ENCODE data around the gene TRPC1. TPM values are rescaled to one million over a fixed set of nuclear protein-coding genes. Genes with fewer than 3 reads are reported as not detected.

The TRPC1 gene
- total RNA-seq, 1 donor: 19.9 TPM

DNA sequence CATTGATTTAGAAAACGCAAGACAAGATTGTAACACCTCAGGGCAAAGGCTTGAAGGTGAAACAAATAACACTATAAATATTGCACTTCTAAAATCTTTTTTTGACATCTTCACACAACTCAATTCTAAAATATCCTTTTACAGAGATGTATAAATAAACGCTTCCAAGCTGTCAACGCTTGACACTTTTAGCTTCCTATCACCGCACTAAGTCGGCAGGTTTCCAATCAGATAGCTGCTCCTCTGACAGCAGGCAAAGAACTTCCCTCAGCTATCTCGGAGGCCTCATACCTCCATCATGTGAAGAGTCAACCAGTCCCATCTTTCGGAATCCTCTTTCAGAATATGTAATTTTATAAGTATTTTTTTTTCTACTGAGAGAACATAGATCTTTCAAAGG, 94.1 kb downstream of the TRPC1 start:
- H2AFZ ChIP-seq (ENCODE audit: low read length): no peak overlapping the region
- no peak overlapping the region for H3K27ac ChIP-seq (ENCODE audit: low read depth, low read length)
- no peaks in the 10 kb centered on the region for H3K79me2 ChIP-seq (ENCODE audit: insufficient read depth, low read length)
- DNase-seq (ENCODE audit: insufficient read length, low spot score, missing footprints): no peak
- H3K27me3 ChIP-seq (ENCODE audit: insufficient read depth, low read length): no peaks in the 10 kb centered on the region
- no peak overlapping the region for H3K4me2 ChIP-seq (ENCODE audit: insufficient read depth, low read length)
- H4K20me1 ChIP-seq (ENCODE audit: insufficient read depth, low read length): no peaks in the 10 kb centered on the region
- no peaks in the 10 kb centered on the region for H3K9me3 ChIP-seq (ENCODE audit: low read depth, low read length)
- H3K36me3 ChIP-seq (ENCODE audit: insufficient read depth, low read length): no peaks in the 10 kb centered on the region
- no peak overlapping the region for H3K4me3 ChIP-seq (ENCODE audit: insufficient read depth, low read length)
- TF ChIP-seq, protein P1, sequence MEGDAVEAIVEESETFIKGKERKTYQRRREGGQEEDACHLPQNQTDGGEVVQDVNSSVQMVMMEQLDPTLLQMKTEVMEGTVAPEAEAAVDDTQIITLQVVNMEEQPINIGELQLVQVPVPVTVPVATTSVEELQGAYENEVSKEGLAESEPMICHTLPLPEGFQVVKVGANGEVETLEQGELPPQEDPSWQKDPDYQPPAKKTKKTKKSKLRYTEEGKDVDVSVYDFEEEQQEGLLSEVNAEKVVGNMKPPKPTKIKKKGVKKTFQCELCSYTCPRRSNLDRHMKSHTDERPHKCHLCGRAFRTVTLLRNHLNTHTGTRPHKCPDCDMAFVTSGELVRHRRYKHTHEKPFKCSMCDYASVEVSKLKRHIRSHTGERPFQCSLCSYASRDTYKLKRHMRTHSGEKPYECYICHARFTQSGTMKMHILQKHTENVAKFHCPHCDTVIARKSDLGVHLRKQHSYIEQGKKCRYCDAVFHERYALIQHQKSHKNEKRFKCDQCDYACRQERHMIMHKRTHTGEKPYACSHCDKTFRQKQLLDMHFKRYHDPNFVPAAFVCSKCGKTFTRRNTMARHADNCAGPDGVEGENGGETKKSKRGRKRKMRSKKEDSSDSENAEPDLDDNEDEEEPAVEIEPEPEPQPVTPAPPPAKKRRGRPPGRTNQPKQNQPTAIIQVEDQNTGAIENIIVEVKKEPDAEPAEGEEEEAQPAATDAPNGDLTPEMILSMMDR (IDR thresholded peaks at IDR 0.05; ENCODE audit: extremely low read depth, low read depth, low read length): no peak
- H3K4me1 ChIP-seq (ENCODE audit: insufficient read depth, low read length): no peaks in the 10 kb centered on the region

DNA sequence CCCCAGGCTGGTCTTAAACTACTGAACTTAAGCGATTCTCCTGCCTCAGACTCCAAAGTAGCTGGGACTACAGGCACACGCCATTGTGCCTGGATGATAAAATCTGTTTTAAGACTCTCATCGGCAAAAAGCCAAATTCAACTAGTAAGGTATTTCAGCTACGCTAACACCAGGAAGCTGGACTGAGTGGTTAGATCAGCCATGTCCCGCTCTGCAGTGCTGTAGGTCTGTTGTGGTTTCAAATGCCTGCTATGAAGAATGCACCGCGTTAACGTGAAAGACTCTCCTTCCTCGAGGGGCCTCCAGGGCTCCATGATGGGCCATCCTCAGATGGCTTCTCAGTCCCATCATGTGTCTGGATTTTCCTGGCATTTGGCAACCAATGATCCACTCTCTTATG, 94.8 kb downstream of the TRPC1 start:
- no peak overlapping the region for H3K4me2 ChIP-seq (ENCODE audit: insufficient read depth, low read length)
- no peak overlapping the region for H3K4me3 ChIP-seq (ENCODE audit: insufficient read depth, low read length)
- no peaks in the 10 kb centered on the region for H3K79me2 ChIP-seq (ENCODE audit: insufficient read depth, low read length)
- H4K20me1 ChIP-seq (ENCODE audit: insufficient read depth, low read length): no peaks in the 10 kb centered on the region
- no peak overlapping the region for H3K27ac ChIP-seq (ENCODE audit: low read depth, low read length)
- no peaks in the 10 kb centered on the region for H3K9me3 ChIP-seq (ENCODE audit: low read depth, low read length)
- no peaks in the 10 kb centered on the region for H3K36me3 ChIP-seq (ENCODE audit: insufficient read depth, low read length)
- TF ChIP-seq, protein P1 (IDR thresholded peaks at IDR 0.05; ENCODE audit: extremely low read depth, low read depth, low read length): no peak
- no peak for DNase-seq (ENCODE audit: insufficient read length, low spot score, missing footprints)
- H3K4me1 ChIP-seq (ENCODE audit: insufficient read depth, low read length): no peaks in the 10 kb centered on the region
- H3K27me3 ChIP-seq (ENCODE audit: insufficient read depth, low read length): no peaks in the 10 kb centered on the region
- no peak overlapping the region for H2AFZ ChIP-seq (ENCODE audit: low read length)

DNA sequence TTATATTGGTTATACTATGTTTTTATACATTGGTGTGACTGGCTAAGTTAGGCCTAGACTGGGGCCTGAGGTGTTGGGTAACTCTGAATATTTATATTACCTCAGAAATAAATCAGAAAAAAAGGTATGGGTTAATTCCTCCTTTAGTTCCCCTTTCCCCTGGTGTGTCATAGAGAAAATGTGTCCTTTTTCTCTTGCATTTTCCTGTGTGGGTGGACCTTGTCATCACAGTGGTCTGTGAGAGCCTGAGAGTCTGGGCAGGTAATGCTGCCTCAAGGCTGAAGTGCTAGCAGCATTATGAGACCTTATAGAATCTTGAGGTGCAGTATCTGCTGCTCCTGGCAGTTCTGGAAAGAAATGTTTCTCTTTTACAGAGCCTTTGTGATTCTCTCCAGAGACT, 95.3 kb downstream of the TRPC1 start:
- TF ChIP-seq, protein P1 (IDR thresholded peaks at IDR 0.05; ENCODE audit: extremely low read depth, low read depth, low read length): no peak
- H3K9me3 ChIP-seq (ENCODE audit: low read depth, low read length): no peaks in the 10 kb centered on the region
- H4K20me1 ChIP-seq (ENCODE audit: insufficient read depth, low read length): no peaks in the 10 kb centered on the region
- no peaks in the 10 kb centered on the region for H3K36me3 ChIP-seq (ENCODE audit: insufficient read depth, low read length)
- H2AFZ ChIP-seq (ENCODE audit: low read length): no peak overlapping the region
- no peak overlapping the region for H3K4me2 ChIP-seq (ENCODE audit: insufficient read depth, low read length)
- DNase-seq (ENCODE audit: insufficient read length, low spot score, missing footprints): no peak
- no peak overlapping the region for H3K4me3 ChIP-seq (ENCODE audit: insufficient read depth, low read length)
- no peaks in the 10 kb centered on the region for H3K79me2 ChIP-seq (ENCODE audit: insufficient read depth, low read length)
- no peaks in the 10 kb centered on the region for H3K27me3 ChIP-seq (ENCODE audit: insufficient read depth, low read length)
- no peaks in the 10 kb centered on the region for H3K4me1 ChIP-seq (ENCODE audit: insufficient read depth, low read length)
- no peak overlapping the region for H3K27ac ChIP-seq (ENCODE audit: low read depth, low read length)

DNA sequence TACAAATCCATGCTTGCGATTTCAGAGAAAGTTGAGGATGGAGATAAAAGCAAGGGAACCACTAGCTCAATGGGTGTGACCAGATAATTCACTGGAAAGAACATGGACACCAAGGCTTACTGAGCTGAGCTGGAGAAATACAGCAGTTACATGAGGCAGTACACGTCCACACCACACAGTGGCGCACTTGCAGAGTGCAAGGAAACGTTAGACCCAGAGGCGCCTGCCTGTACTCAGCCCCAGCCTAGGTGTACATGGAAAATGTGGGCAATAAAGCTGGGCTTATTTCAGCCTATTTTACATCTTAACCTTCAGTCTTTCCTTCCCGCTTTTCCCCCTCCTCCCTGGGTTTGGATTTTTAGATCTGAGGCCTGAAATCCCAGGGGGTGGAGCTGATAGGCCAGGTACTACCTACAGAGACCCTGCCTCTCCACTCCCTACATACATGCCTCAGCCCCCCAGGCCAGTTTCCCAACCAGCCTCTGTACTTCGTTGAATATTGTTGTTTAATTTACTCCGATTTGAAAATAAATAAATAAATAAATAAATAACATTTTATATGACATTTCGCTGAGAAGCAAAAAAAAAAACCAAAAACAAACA, 105.0 kb downstream of the TRPC1 start:
- Histone ChIP-seq H3K27ac (ENCODE audit: low read depth, low read length) (no peak overlapping the region), H3K4me2 (ENCODE audit: insufficient read depth, low read length) (no peak overlapping the region), H4K20me1 (ENCODE audit: insufficient read depth, low read length) (no peaks in the 10 kb centered on the region), H3K4me1 (ENCODE audit: insufficient read depth, low read length) (no peaks in the 10 kb centered on the region), H3K4me3 (ENCODE audit: insufficient read depth, low read length) (no peak overlapping the region), H3K9me3 (ENCODE audit: low read depth, low read length) (no peaks in the 10 kb centered on the region), H2AFZ (ENCODE audit: low read length) (no peak overlapping the region), H3K27me3 (ENCODE audit: insufficient read depth, low read length) (no peaks in the 10 kb centered on the region), H3K36me3 (ENCODE audit: insufficient read depth, low read length) (no peaks in the 10 kb centered on the region), H3K79me2 (ENCODE audit: insufficient read depth, low read length) (no peaks in the 10 kb centered on the region)
- peak; percentile 84 for DNase-seq (ENCODE audit: insufficient read length, low spot score, missing footprints)
- TF ChIP-seq, protein P1 (IDR thresholded peaks at IDR 0.05; ENCODE audit: extremely low read depth, low read depth, low read length): peak; percentile 96

Measured in osteoblast (primary cell).